Panc1 (cell line): ENCODE measurements around the gene PPM1D.

ENCODE experiments used
- TCF7L2 ChIP-seq: IDR thresholded peaks from 2 replicates; pipeline ENCODE4 v1.6.1; 2011; ENCODE audit warnings: mild to moderate bottlenecking, low read depth, low read length, inconsistent platforms
- TF ChIP-seq, protein P1 (sequence below): fragments of 450-650 bp; IDR thresholded peaks from 2 replicates; pipeline ENCODE4 v1.5.1; 2017; ENCODE audit warnings: mild to moderate bottlenecking

DNA sequence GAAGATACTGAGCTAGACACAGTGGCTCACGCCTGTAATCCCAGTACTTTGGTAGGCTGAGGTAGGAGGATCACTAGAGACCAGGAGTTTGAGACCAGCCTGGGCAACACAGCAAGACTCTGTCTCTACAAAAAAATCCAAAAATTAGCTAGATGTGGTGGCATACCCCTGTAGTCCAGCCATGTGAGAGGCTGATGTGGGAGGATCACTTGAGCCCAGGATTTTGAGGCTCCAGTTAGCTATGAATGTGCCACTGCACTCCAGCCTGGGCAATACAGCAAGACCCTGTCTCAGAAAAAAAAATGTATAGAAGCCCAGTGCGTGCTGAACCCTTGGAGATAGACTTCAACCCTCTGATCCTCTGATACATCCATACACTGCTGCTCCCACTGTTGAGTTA lies 7.2 kb upstream of the PPM1D start:
- TF ChIP-seq, protein P1, sequence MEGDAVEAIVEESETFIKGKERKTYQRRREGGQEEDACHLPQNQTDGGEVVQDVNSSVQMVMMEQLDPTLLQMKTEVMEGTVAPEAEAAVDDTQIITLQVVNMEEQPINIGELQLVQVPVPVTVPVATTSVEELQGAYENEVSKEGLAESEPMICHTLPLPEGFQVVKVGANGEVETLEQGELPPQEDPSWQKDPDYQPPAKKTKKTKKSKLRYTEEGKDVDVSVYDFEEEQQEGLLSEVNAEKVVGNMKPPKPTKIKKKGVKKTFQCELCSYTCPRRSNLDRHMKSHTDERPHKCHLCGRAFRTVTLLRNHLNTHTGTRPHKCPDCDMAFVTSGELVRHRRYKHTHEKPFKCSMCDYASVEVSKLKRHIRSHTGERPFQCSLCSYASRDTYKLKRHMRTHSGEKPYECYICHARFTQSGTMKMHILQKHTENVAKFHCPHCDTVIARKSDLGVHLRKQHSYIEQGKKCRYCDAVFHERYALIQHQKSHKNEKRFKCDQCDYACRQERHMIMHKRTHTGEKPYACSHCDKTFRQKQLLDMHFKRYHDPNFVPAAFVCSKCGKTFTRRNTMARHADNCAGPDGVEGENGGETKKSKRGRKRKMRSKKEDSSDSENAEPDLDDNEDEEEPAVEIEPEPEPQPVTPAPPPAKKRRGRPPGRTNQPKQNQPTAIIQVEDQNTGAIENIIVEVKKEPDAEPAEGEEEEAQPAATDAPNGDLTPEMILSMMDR = no peak
- TF ChIP-seq TCF7L2 = no peak
